Endothelial cell (in vitro differentiated cells): Measurements from ENCODE around the gene MRO. TPM values are rescaled to one million over a fixed set of nuclear protein-coding genes. Genes with fewer than 3 reads are reported as not detected.

Experiments used
- DNase-seq: peaks from one replicate; pipeline ENCODE4 v3.0.0; 2021; ENCODE audit warnings: low spot score
- H3K27ac Mint-ChIP-seq: one replicate; pipeline ENCODE4 v1.8.0; 2021; ENCODE audit warnings: mixed read lengths, inconsistent platforms; ENCODE audit not compliant: unreplicated experiment
- H3K27me3 Mint-ChIP-seq: one replicate; pipeline ENCODE4 v1.8.0; 2021; ENCODE audit warnings: mild to moderate bottlenecking, moderate library complexity, mixed read lengths, inconsistent platforms; ENCODE audit not compliant: unreplicated experiment
- H3K36me3 Mint-ChIP-seq: one replicate; pipeline ENCODE4 v1.8.0; 2021; ENCODE audit warnings: mild to moderate bottlenecking, low read depth, mixed read lengths, inconsistent platforms; ENCODE audit not compliant: unreplicated experiment
- H3K4me1 Mint-ChIP-seq: one replicate; pipeline ENCODE4 v1.8.0; 2021; ENCODE audit warnings: mild to moderate bottlenecking, mixed read lengths, inconsistent platforms; ENCODE audit not compliant: unreplicated experiment
- H3K4me3 Mint-ChIP-seq: one replicate; pipeline ENCODE4 v1.8.0; 2021; ENCODE audit warnings: mild to moderate bottlenecking, mixed read lengths, inconsistent platforms; ENCODE audit not compliant: unreplicated experiment
- H3K9me3 Mint-ChIP-seq: one replicate; pipeline ENCODE4 v1.8.0; 2021; ENCODE audit warnings: mixed read lengths, inconsistent platforms; ENCODE audit not compliant: unreplicated experiment
- total RNA-seq: library from RNA; stranded (reverse); fragmentation: NEBNext Ultra II Directional; extraction: Animal tissue kit (Norgen Biotek cat#: 25700); gene quantifications from one replicate; pipeline ENCODE4 v1.2.1, GENCODE V29; 2021; ENCODE audit not compliant: unreplicated experiment
- TF ChIP-seq, protein P1 (sequence below): fragments of 200-600 bp; sonication (generic); IDR thresholded peaks from one replicate; pipeline ENCODE4 v1.5.0; 2021; ENCODE audit warnings: antibody characterized with exemption; ENCODE audit not compliant: unreplicated experiment

The MRO gene
- total RNA-seq, 1 donor from 2014 or later = 0.23 TPM

DNA sequence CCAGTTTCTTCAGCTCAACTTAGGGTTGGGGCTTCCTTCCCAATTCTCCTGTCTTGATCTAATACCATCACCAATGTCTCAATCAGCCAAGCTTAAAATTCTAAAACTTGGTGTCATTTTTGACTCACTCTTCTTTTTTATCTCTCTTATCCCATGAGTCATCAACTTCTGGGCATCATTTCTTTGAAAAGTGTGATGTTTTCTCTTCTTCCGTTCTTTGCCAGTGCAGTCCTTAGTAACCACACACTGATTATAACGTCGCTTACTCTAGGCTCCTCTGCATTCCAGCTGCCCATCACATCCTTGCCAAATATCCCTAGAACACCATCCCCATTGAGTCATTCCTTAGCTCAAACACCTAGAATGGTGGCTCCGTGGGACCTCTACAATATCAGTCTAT lies 27.4 kb upstream of the MRO start:
- Mint-ChIP-seq H3K27ac (no peak overlapping the region), H3K36me3 (no peaks in the 10 kb centered on the region), H3K27me3 (no peaks in the 10 kb centered on the region), H3K9me3 (no peaks in the 10 kb centered on the region), H3K4me3 (no peak overlapping the region), H3K4me1 (peaks cover 5% of the 10 kb centered on the region)
- TF ChIP-seq, protein P1, sequence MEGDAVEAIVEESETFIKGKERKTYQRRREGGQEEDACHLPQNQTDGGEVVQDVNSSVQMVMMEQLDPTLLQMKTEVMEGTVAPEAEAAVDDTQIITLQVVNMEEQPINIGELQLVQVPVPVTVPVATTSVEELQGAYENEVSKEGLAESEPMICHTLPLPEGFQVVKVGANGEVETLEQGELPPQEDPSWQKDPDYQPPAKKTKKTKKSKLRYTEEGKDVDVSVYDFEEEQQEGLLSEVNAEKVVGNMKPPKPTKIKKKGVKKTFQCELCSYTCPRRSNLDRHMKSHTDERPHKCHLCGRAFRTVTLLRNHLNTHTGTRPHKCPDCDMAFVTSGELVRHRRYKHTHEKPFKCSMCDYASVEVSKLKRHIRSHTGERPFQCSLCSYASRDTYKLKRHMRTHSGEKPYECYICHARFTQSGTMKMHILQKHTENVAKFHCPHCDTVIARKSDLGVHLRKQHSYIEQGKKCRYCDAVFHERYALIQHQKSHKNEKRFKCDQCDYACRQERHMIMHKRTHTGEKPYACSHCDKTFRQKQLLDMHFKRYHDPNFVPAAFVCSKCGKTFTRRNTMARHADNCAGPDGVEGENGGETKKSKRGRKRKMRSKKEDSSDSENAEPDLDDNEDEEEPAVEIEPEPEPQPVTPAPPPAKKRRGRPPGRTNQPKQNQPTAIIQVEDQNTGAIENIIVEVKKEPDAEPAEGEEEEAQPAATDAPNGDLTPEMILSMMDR = no peak
- DNase-seq = no peak

DNA sequence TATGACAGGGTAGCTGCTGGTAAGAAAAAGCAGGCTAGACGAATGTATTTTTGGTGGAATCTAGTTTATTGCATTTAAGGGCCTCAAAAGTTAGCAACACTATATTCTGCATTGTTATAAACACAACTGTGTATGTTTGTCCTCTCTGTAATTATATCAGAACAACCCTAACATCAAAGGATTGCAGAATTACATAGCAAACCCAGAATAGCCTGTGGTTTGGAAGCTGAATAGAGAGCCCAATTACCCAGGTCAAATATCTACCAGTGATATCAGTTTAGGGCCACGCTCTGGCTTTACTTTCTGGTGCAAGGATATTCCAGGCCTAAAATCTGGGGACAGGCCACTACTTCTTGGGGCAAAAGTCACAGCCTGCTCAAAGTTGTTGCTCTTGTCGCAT lies 25.1 kb upstream of the MRO start:
- no peaks in the 10 kb centered on the region for H3K9me3 Mint-ChIP-seq
- no peaks in the 10 kb centered on the region for H3K27me3 Mint-ChIP-seq
- TF ChIP-seq, protein P1 = no peak
- no peak for DNase-seq
- H3K4me3 Mint-ChIP-seq = no peak overlapping the region
- no peaks in the 10 kb centered on the region for H3K36me3 Mint-ChIP-seq
- H3K4me1 Mint-ChIP-seq = peaks cover 13% of the 10 kb centered on the region
- H3K27ac Mint-ChIP-seq = no peak overlapping the region

DNA sequence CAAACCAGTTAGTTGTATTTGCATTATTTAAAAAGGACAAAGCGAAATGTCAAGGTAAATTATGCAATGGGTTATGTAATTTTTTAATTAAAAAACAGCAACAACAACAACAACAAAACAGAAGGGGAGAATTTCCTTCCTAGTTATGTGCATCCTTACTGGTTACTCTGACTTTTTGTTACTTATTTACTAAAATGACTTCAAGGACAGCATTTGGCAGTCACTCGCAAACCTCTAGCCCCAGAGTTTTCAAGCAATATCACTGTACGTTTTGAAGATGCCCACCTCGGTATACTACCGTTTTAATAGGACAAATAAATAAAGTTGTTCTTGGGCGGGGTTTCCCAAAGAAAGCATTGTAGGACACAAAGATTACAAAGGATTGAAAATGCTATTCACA lies 24.7 kb upstream of the MRO start:
- peaks cover 17% of the 10 kb centered on the region for H3K4me1 Mint-ChIP-seq
- no peaks in the 10 kb centered on the region for H3K27me3 Mint-ChIP-seq
- H3K4me3 Mint-ChIP-seq = no peak overlapping the region
- no peak for DNase-seq
- no peak overlapping the region for H3K27ac Mint-ChIP-seq
- no peaks in the 10 kb centered on the region for H3K9me3 Mint-ChIP-seq
- H3K36me3 Mint-ChIP-seq = no peaks in the 10 kb centered on the region
- TF ChIP-seq, protein P1 = no peak

DNA sequence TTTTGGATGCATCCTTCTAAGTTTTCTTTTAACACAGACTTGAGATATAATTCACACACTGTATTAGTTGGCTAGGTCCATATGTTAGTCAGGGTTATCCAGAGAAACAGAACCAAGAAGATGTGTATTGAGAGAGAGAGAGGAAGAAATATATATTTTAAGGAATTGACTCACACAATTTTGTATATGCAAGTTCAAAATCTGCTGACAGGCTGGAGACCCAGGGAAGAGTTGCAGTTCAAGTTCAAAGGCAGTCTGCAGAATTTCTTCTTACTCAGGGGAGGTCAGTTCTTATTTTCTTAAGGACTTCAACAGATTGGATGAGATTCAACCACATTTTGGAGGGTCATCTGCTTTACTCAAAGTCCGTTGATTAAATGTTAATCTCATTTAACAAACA lies 23.0 kb upstream of the MRO start:
- Mint-ChIP-seq H3K27ac (no peak overlapping the region), H3K36me3 (no peaks in the 10 kb centered on the region), H3K27me3 (no peaks in the 10 kb centered on the region), H3K9me3 (no peaks in the 10 kb centered on the region), H3K4me1 (peaks cover 22% of the 10 kb centered on the region), H3K4me3 (no peak overlapping the region)
- TF ChIP-seq, protein P1 = no peak
- no peak for DNase-seq

DNA sequence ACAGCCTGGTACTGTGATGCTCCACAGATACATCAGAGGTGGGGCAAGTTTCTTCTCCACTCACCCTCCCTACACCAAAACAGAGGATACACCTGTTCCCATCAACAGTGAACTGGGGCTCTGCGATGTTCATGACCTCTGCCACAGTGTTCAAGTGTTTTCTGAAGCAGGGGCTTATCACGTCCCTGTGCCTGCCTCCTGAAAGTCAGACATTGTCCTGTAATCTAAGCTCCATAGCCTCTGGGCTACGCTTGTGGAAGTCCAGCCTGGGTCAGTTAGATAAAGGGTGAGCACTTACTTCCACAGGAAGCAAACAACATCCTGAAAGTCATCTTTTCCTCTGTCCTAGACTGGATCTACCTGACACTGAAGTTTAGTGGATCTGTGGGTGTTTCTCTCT lies 20.2 kb upstream of the MRO start:
- H3K27ac Mint-ChIP-seq = peak overlapping the region; percentile 97
- H3K36me3 Mint-ChIP-seq = no peaks in the 10 kb centered on the region
- no peak overlapping the region for H3K4me3 Mint-ChIP-seq
- TF ChIP-seq, protein P1 = no peak
- no peaks in the 10 kb centered on the region for H3K9me3 Mint-ChIP-seq
- H3K27me3 Mint-ChIP-seq = no peaks in the 10 kb centered on the region
- peak; percentile 16 for DNase-seq
- peaks cover 22% of the 10 kb centered on the region for H3K4me1 Mint-ChIP-seq
